IMR-90 (cell line): ENCODE results near the gene CLDN2. TPM values are rescaled to one million over a fixed set of nuclear protein-coding genes. Genes with fewer than 3 reads are reported as not detected.

Experiments
- ATAC-seq: fragments of 200-7000 bp; cut with Tn5 transposase; 2 replicates; pipeline ENCODE4 v1.9.1; 2020; ENCODE audit warnings: low read depth, mild to moderate bottlenecking, moderate library complexity
- BruUV-seq: library from RNA; stranded (reverse); fragments of 400-500 nt; replicated peaks from 2 replicates; lab custom pipeline; 2021; lab: Mats Ljungman, UMichigan
- CTCF ChIA-PET: fragments of 300-600 bp; formaldehyde crosslinking; extraction: SDS; loops from one replicate; lab custom pipeline; 2021; ENCODE audit warnings: antibody characterized with exemption; lab: Yijun Ruan, JAX
- POLR2A ChIA-PET: fragments of 300-600 bp; sonication (Branson Sonifier 250); formaldehyde crosslinking; loops from one replicate; lab custom pipeline; 2022; ENCODE audit warnings: antibody characterized with exemption; ENCODE audit not compliant: unreplicated experiment; lab: Charles Lee
- DNase-seq: peaks from one replicate; pipeline ENCODE4 v3.0.0; 2013
- H2AFZ ChIP-seq: replicated peaks from 2 replicates; pipeline ENCODE3; 2013; ENCODE audit warnings: low read length, mild to moderate bottlenecking; ENCODE audit not compliant: poor library complexity
- H2AK5ac ChIP-seq: 2 replicates; pipeline ENCODE4 v1.6.1; 2013; ENCODE audit warnings: low read depth, low read length, inconsistent platforms
- H2AK9ac ChIP-seq: replicated peaks from 2 replicates; pipeline ENCODE3; 2013; ENCODE audit warnings: mild to moderate bottlenecking, low read depth, low read length, moderate library complexity; ENCODE audit not compliant: poor library complexity
- H2BK120ac ChIP-seq: 2 replicates; pipeline ENCODE4 v1.6.1; 2013; ENCODE audit warnings: low read depth, low read length, inconsistent platforms
- H2BK15ac ChIP-seq: 3 replicates; pipeline ENCODE4 v1.6.1; 2013; ENCODE audit warnings: low read depth, low read length, inconsistent platforms
- H2BK20ac ChIP-seq: 2 replicates; pipeline ENCODE4 v1.6.1; 2013; ENCODE audit warnings: low read depth, mild to moderate bottlenecking, inconsistent platforms, low read length, moderate library complexity
- H2BK5ac ChIP-seq: 2 replicates; pipeline ENCODE4 v1.6.1; 2013; ENCODE audit warnings: mild to moderate bottlenecking, low read depth, low read length, inconsistent platforms; ENCODE audit not compliant: poor library complexity, severe bottlenecking
- H3K14ac ChIP-seq: replicated peaks from 2 replicates; pipeline ENCODE4 v1.6.1; 2013; ENCODE audit warnings: low read depth, low read length, inconsistent platforms
- H3K18ac ChIP-seq: 2 replicates; pipeline ENCODE4 v1.6.1; 2013; ENCODE audit warnings: low read depth, low read length, control low read depth
- H3K23ac ChIP-seq: 2 replicates; pipeline ENCODE4 v1.6.1; 2013; ENCODE audit warnings: low read depth, low read length, inconsistent platforms
- H3K27ac ChIP-seq: 2 replicates; pipeline ENCODE4 v1.5.1; 2013; ENCODE audit warnings: mild to moderate bottlenecking, control low read depth, low read length; ENCODE audit not compliant: insufficient read depth
- H3K27me3 ChIP-seq: 2 replicates; pipeline ENCODE4 v1.6.1; 2013; ENCODE audit warnings: low read length; ENCODE audit not compliant: control insufficient read depth, insufficient read depth
- H3K36me3 ChIP-seq: 2 replicates; pipeline ENCODE4 v1.6.1; 2013; ENCODE audit warnings: low read length, mixed read lengths; ENCODE audit not compliant: control insufficient read depth, insufficient read depth
- H3K4ac ChIP-seq: 2 replicates; pipeline ENCODE4 v1.6.1; 2013; ENCODE audit warnings: low read depth, low read length, inconsistent platforms
- H3K4me1 ChIP-seq: 2 replicates; pipeline ENCODE4 v1.6.1; 2013; ENCODE audit warnings: low read length, mixed read lengths; ENCODE audit not compliant: control insufficient read depth, insufficient read depth
- H3K4me2 ChIP-seq: 2 replicates; pipeline ENCODE4 v1.6.1; 2013; ENCODE audit warnings: low read depth, mild to moderate bottlenecking, control low read depth, low read length, moderate library complexity
- H3K4me3 ChIP-seq: 2 replicates; pipeline ENCODE4 v1.5.1; 2013; ENCODE audit warnings: low read depth, mild to moderate bottlenecking, control low read depth, low read length, moderate library complexity; ENCODE audit not compliant: insufficient read depth
- H3K56ac ChIP-seq: 2 replicates; pipeline ENCODE4 v1.6.1; 2013; ENCODE audit warnings: low read length, inconsistent platforms; ENCODE audit not compliant: insufficient read depth; ENCODE audit errors: extremely low read depth
- H3K79me1 ChIP-seq, 2 experiments: 2 replicates each; pipeline ENCODE4 v1.6.1; 2013; ENCODE audit warnings: low read length in 2 of 2, inconsistent platforms in 1 of 2, low read depth in 1 of 2
- H3K9ac ChIP-seq: 2 replicates; pipeline ENCODE4 v1.6.1; 2013; ENCODE audit warnings: low read depth, low read length, control low read depth
- H3K9me1 ChIP-seq: 2 replicates; pipeline ENCODE4 v1.6.1; 2013; ENCODE audit warnings: low read length, inconsistent platforms; ENCODE audit not compliant: insufficient read depth
- H3K9me3 ChIP-seq: 2 replicates; pipeline ENCODE4 v1.6.1; 2013; ENCODE audit warnings: low read length; ENCODE audit not compliant: control insufficient read depth, insufficient read depth
- H4K20me1 ChIP-seq: 2 replicates; pipeline ENCODE4 v1.6.1; 2013; ENCODE audit warnings: low read length, inconsistent platforms; ENCODE audit not compliant: insufficient read depth
- H4K5ac ChIP-seq: 2 replicates; pipeline ENCODE4 v1.6.1; 2013; ENCODE audit warnings: mild to moderate bottlenecking, low read depth, low read length, control low read depth
- H4K8ac ChIP-seq, 2 experiments: 2 replicates each; pipeline ENCODE4 v1.6.1; 2013; ENCODE audit warnings: low read depth in 2 of 2, low read length in 2 of 2, control low read depth in 1 of 2, inconsistent platforms in 1 of 2
- H4K91ac ChIP-seq: 2 replicates; pipeline ENCODE4 v1.6.1; 2013; ENCODE audit warnings: low read depth, low read length, inconsistent platforms; ENCODE audit not compliant: insufficient read depth
- BHLHE40 ChIP-seq: fragments of 150-350 bp; IDR thresholded peaks from 2 replicates; pipeline ENCODE4 v1.6.1; 2016; ENCODE audit warnings: mild to moderate bottlenecking, low read depth, low read length
- CEBPB ChIP-seq: IDR thresholded peaks from 2 replicates; pipeline ENCODE4 v1.6.1; 2012; ENCODE audit warnings: low read depth, low read length, improper control_type of control experiment
- CHD1 ChIP-seq: IDR thresholded peaks from 2 replicates; pipeline ENCODE4 v1.6.1; 2012; ENCODE audit warnings: low read depth, low read length, improper control_type of control experiment
- CTCF ChIP-seq: conservative IDR thresholded peaks from 2 replicates; pipeline ENCODE4 v1.5.1; 2012; ENCODE audit warnings: mild to moderate bottlenecking, low read depth, low read length, improper control_type of control experiment
- ELK1 ChIP-seq: fragments of 150-350 bp; IDR thresholded peaks from 2 replicates; pipeline ENCODE4 v1.6.1; 2016; ENCODE audit warnings: low read depth, mild to moderate bottlenecking, low read length, moderate library complexity, borderline replicate concordance
- FOS ChIP-seq: fragments of 150-350 bp; IDR thresholded peaks from 2 replicates; pipeline ENCODE4 v1.6.1; 2016; ENCODE audit warnings: low read depth, low read length
- MAFK ChIP-seq: IDR thresholded peaks from 2 replicates; pipeline ENCODE4 v1.6.1; 2012; ENCODE audit warnings: low read depth, low read length, improper control_type of control experiment
- MAZ ChIP-seq: IDR thresholded peaks from 2 replicates; pipeline ENCODE4 v1.6.1; 2012; ENCODE audit warnings: low read depth, mild to moderate bottlenecking, low read length, improper control_type of control experiment, moderate library complexity, borderline replicate concordance
- MXI1 ChIP-seq: IDR thresholded peaks from 2 replicates; pipeline ENCODE4 v1.6.1; 2012; ENCODE audit warnings: low read depth, mild to moderate bottlenecking, low read length, moderate library complexity, borderline replicate concordance
- NFE2L2 ChIP-seq: fragments of 150-350 bp; IDR thresholded peaks from 2 replicates; pipeline ENCODE4 v1.6.1; 2016; ENCODE audit warnings: low read depth, mild to moderate bottlenecking, low read length
- POLR2A ChIP-seq: IDR thresholded peaks from 2 replicates; pipeline ENCODE4 v1.6.1; 2012; ENCODE audit warnings: mild to moderate bottlenecking, low read depth, low read length
- RAD21 ChIP-seq: IDR thresholded peaks from 2 replicates; pipeline ENCODE4 v1.6.1; 2012; ENCODE audit warnings: low read length, improper control_type of control experiment
- RCOR1 ChIP-seq: IDR thresholded peaks from 2 replicates; pipeline ENCODE4 v1.6.1; 2012; ENCODE audit warnings: mild to moderate bottlenecking, low read length, improper control_type of control experiment; ENCODE audit not compliant: insufficient replicate concordance
- RFX5 ChIP-seq: IDR thresholded peaks from 2 replicates; pipeline ENCODE4 v1.8.0; 2012; ENCODE audit warnings: low read depth, mild to moderate bottlenecking, low read length, moderate library complexity
- SMC3 ChIP-seq: fragments of 150-350 bp; IDR thresholded peaks from 2 replicates; pipeline ENCODE4 v1.6.1; 2016; ENCODE audit warnings: low read depth, mild to moderate bottlenecking, antibody characterized with exemption, low read length, moderate library complexity
- USF2 ChIP-seq: fragments of 150-350 bp; IDR thresholded peaks from 2 replicates; pipeline ENCODE4 v1.6.1; 2017; ENCODE audit warnings: mild to moderate bottlenecking, antibody characterized with exemption, low read length, low read depth
- WGBS, 2 experiments: methylation state at CpG; one replicate each; pipeline versions ENCODE4 v1.1.5 to v1.1.7; 2013; ENCODE audit warnings: missing lambda C conversion rate in 2 of 2; ENCODE audit not compliant: insufficient read length in 1 of 2; ENCODE audit errors: extremely low coverage in 2 of 2; 5-methylcytosine and 5-hydroxymethylcytosine counted together
- dilution Hi-C: fragments of 300-500 bp; cut with HindIII; formaldehyde crosslinking; loops from one replicate; pipeline ENCODE4 v1.14.3; 2018; ENCODE audit warnings: low sequenced_read_pairs; ENCODE audit not compliant: unreplicated experiment
- in situ Hi-C: fragments of 300-500 bp; cut with MboI; formaldehyde crosslinking; loops from 3 replicates; pipeline ENCODE4 v1.14.3; 2019; ENCODE audit warnings: low sequenced_read_pairs, inconsistent platforms, mixed read lengths
- intact Hi-C: fragments of 100-400 bp; cut with micrococcal nuclease; formaldehyde crosslinking; loops from 2 replicates; pipeline ENCODE4 v1.10.0; 2022
- polyA plus RNA-seq, 3 experiments: library from polyadenylated mRNA; depleted of rRNA; stranded (reverse); fragments of >200 nt; gene quantifications; 2 replicates each; pipeline ENCODE4 v1.2.3, GENCODE V29; 2012; ENCODE audit warnings: low replicate concordance in 1 of 3
- total RNA-seq: library from RNA; depleted of rRNA; stranded (reverse); fragments of >200 nt; gene quantifications from 2 replicates; pipeline ENCODE4 v1.2.3, GENCODE V29; 2012

CLDN2 gene
- total and polyA plus RNA-seq, 2 of the 4 experiments (the other 2 are of a cell fraction), result 0.03 TPM; not detected in 1

- H2BK5ac ChIP-seq, result no peak overlapping the region
- no peak overlapping the region for H3K23ac ChIP-seq
- H3K14ac ChIP-seq, result no peak overlapping the region
- H3K9me1 ChIP-seq, result no peaks in the 10 kb centered on the region
- peaks cover 5% of the 10 kb centered on the region; the same call in 1 of the 2 replicates for H3K4me1 ChIP-seq
- H2BK20ac ChIP-seq, result no peak overlapping the region
- H4K20me1 ChIP-seq, result no peaks in the 10 kb centered on the region
- H3K4ac ChIP-seq, result no peak overlapping the region
- no peak overlapping the region for H4K91ac ChIP-seq
- no peak overlapping the region for H2AFZ ChIP-seq
- no peak overlapping the region for H2BK120ac ChIP-seq
- ATAC-seq, result peak; percentile 60; the same call in 1 of the 2 replicates
- H3K18ac ChIP-seq, result no peak overlapping the region
- no peak overlapping the region for H3K27ac ChIP-seq
- 60% methylated on average over 1 of the region's 2 CpGs; no CpG with 5 or more reads in 1 of the 2 experiments for WGBS, 2 experiments
- no peak overlapping the region for H4K8ac ChIP-seq
- DNase-seq, result peak; percentile 33
- H3K9ac ChIP-seq, result no peak overlapping the region
- no peak overlapping the region for H3K56ac ChIP-seq
- peaks cover 8% of the 10 kb centered on the region for H3K36me3 ChIP-seq
- ChIA-PET POLR2A (no interaction called here), CTCF (interaction anchor here (1.0 to 1.5 kb wide), 3 partner anchors 62 to 86 kb away, joined by 3 to 18 read pairs (median 7); no protein-coding TSS in a partner anchor)
- dilution Hi-C loops, result no loop called here
- BruUV-seq, result no TSS peak
- in situ Hi-C loops, result no loop called here
- intact Hi-C loops, result no loop called here
- no peak overlapping the region for H3K4me2 ChIP-seq
- no peak overlapping the region for H3K4me3 ChIP-seq
- H2BK15ac ChIP-seq, result no peak overlapping the region
- H3K79me1 ChIP-seq, result no peaks in the 10 kb centered on the region
- H2AK5ac ChIP-seq, result no peak overlapping the region
- H2AK9ac ChIP-seq, result no peak overlapping the region
- TF ChIP-seq RCOR1 (no peak), RAD21 (peak; percentile 31; the same call in 1 of the 2 replicates), BHLHE40 (no peak), RFX5 (no peak), CTCF (peak; percentile 41), ELK1 (no peak), USF2 (no peak), NFE2L2 (no peak), MAFK (no peak), FOS (no peak), SMC3 (peak; percentile 43; the same call in 1 of the 2 replicates), CEBPB (no peak), MAZ (no peak), MXI1 (no peak), CHD1 (no peak), POLR2A (no peak)
- no peaks in the 10 kb centered on the region for H3K9me3 ChIP-seq
- H4K5ac ChIP-seq, result no peak overlapping the region
- 0 out of 2 replicates have a peak, but pooled peaks cover 3% of the 10 kb centered on the region for H3K27me3 ChIP-seq
Observed at GRCh38 chrX:106959901-106960300, 39.7 kb downstream of the CLDN2 start.
